ENCODE results near the gene IL1B.

The IL1B gene

GRCh38 chr2:112829101-112829960 is 7.2 kb downstream of the IL1B start:
- DNase-seq, result no peak

- DNase-seq, result no peak
Observed at GRCh38 chr2:112828251-112828691, 8.3 kb downstream of the IL1B start.

- no peak for DNase-seq
Observed at GRCh38 chr2:112827604-112828185, 8.9 kb downstream of the IL1B start.

- no peak for DNase-seq
Observed at GRCh38 chr2:112827009-112827408, 9.6 kb downstream of the IL1B start.

- DNase-seq, result no peak
Observed at GRCh38 chr2:112825706-112826105, 10.9 kb downstream of the IL1B start.

GRCh38 chr2:112824694-112825085 is 11.9 kb downstream of the IL1B start:
- DNase-seq, result no peak

GRCh38 chr2:112821682-112822081 is 14.9 kb downstream of the IL1B start:
- DNase-seq, result no peak

- DNase-seq, result no peak
Observed at GRCh38 chr2:112821142-112821541, 15.4 kb downstream of the IL1B start.

GRCh38 chr2:112820343-112820742 is 16.2 kb downstream of the IL1B start:
- DNase-seq, result no peak

- no peak for DNase-seq
Observed at GRCh38 chr2:112819081-112819480, 17.5 kb downstream of the IL1B start.

- DNase-seq, result no peak
Observed at GRCh38 chr2:112818094-112818902, 18.3 kb downstream of the IL1B start.

GRCh38 chr2:112817082-112817689 is 19.4 kb downstream of the IL1B start:
- no peak for DNase-seq

GRCh38 chr2:112814278-112814677 is 22.3 kb downstream of the IL1B start:
- DNase-seq, result no peak

GRCh38 chr2:112813280-112813966 is 23.2 kb downstream of the IL1B start:
- no peak for DNase-seq

GRCh38 chr2:112812318-112813267 is 24.0 kb downstream of the IL1B start:
- DNase-seq, result no peak

- no peak for DNase-seq
Observed at GRCh38 chr2:112811841-112812306, 24.7 kb downstream of the IL1B start.

GRCh38 chr2:112811276-112811831 is 25.2 kb downstream of the IL1B start:
- DNase-seq, result no peak

- no peak for DNase-seq
Observed at GRCh38 chr2:112809112-112809511, 27.5 kb downstream of the IL1B start.

GRCh38 chr2:112807233-112807807 is 29.3 kb downstream of the IL1B start:
- DNase-seq, result no peak

GRCh38 chr2:112805542-112805941 is 31.0 kb downstream of the IL1B start:
- no peak for DNase-seq
